H1 (cell line): Measurements from ENCODE around the gene ONECUT3. TPM values are rescaled to one million over a fixed set of nuclear protein-coding genes. Genes with fewer than 3 reads are reported as not detected.
A peak's percentile ranks its signal among the peaks of the same experiment; 100 is the strongest.

Source experiments
- CBX8 ChIP-seq: fragments of 300-800, 300-1000 bp; sonication (generic); IDR thresholded peaks from 2 replicates; pipeline ENCODE4 v1.7.1; 2016; ENCODE audit warnings: low read depth, low read length, borderline replicate concordance
- CHD7 ChIP-seq: fragments of 300-600 bp; sonication (generic); IDR thresholded peaks from 2 replicates; pipeline ENCODE4 v1.7.1; 2012; ENCODE audit warnings: low read length, moderate library complexity, mild to moderate bottlenecking, inconsistent platforms; ENCODE audit not compliant: insufficient replicate concordance
- EZH2 ChIP-seq: fragments of 200-600 bp; sonication (generic); IDR thresholded peaks from 2 replicates; pipeline ENCODE4 v1.7.1; 2012; ENCODE audit warnings: low read depth, mild to moderate bottlenecking, moderate library complexity, low read length, inconsistent platforms; ENCODE audit not compliant: severe bottlenecking
- HDAC2 ChIP-seq, 2 experiments: fragments of 300-600 bp in 1 of 2; sonication (generic) in 1 of 2; IDR thresholded peaks; 2 replicates each; pipeline ENCODE4 v1.6.1; 2011 to 2012; ENCODE audit warnings: low read depth in 2 of 2, low read length in 2 of 2, mild to moderate bottlenecking in 2 of 2, moderate library complexity in 2 of 2, borderline replicate concordance in 1 of 2, inconsistent platforms in 1 of 2
- MAX ChIP-seq: IDR thresholded peaks from 2 replicates; pipeline ENCODE4 v1.6.1; 2012; ENCODE audit warnings: inconsistent platforms
- POU5F1 ChIP-seq: IDR thresholded peaks from 2 replicates; pipeline ENCODE4 v1.6.1; 2011; ENCODE audit warnings: low read depth, mild to moderate bottlenecking, low read length, moderate library complexity
- SIRT6 ChIP-seq: IDR thresholded peaks from one replicate; pipeline ENCODE4 v1.7.1; 2012; ENCODE audit warnings: low read length, inconsistent platforms
- SP2 ChIP-seq: IDR thresholded peaks from 2 replicates; pipeline ENCODE4 v1.6.1; 2012; ENCODE audit warnings: mild to moderate bottlenecking, low read length, inconsistent platforms
- polyA plus RNA-seq, 7 experiments: library from polyadenylated mRNA; depleted of rRNA in 3 of 7; stranded (reverse) in 5 of 7; unstranded in 2 of 7; fragments of >200 nt in 5 of 7; fragments of 200-250 nt in 2 of 7; gene quantifications; 1 replicate in 5 of 7; 2 replicates in 1 of 7; 4 replicates in 1 of 7; pipeline versions ENCODE4 v1.2.1 to v1.2.3, GENCODE V29; 2011 to 2013; ENCODE audit warnings: missing spikeins in 2 of 7, mixed read lengths in 2 of 7
- total RNA-seq: library from RNA; stranded (reverse); fragmentation: NEBNext Ultra II Directional; extraction: Animal tissue kit (Norgen Biotek cat#: 25700); gene quantifications from 2 replicates; pipeline ENCODE4 v1.2.1, GENCODE V29; 2021

ONECUT3 gene
- total and polyA plus RNA-seq, 2 of the 8 experiments (the other 6 are each of a cell fraction or from before 2014, with no cell fraction given), result not detected

GRCh38 chr19:1749373-1750342 is 3.6 kb upstream of the ONECUT3 start (continued):
- TF ChIP-seq CHD7 (no peak), EZH2 (peak; percentile 99), CBX8 (peak; percentile 92; the same call in 1 of the 2 replicates), MAX (no peak), POU5F1 (no peak), SIRT6 (no peak), HDAC2 (IDR thresholded peaks at IDR 0.05; ENCODE audit: borderline replicate concordance in 1 of 2, low read depth in 2 of 2, low read length in 2 of 2) (no peak), SP2 (no peak)
